HepG2 (cell line): ENCODE data around the gene S100A12.

Experiments used
- ARHGAP35 ChIP-seq: sonication (generic); formaldehyde crosslinking; IDR thresholded peaks from 2 replicates; pipeline ENCODE4 v1.9.0; 2022; ENCODE audit warnings: mild to moderate bottlenecking, inconsistent platforms, moderate library complexity, missing genetic modification reagents, borderline replicate concordance
- CEBPB ChIP-seq: IDR thresholded peaks from 2 replicates; pipeline ENCODE4 v1.6.1; 2011; ENCODE audit warnings: low read depth, low read length, improper control_type of control experiment, borderline replicate concordance
- HNRNPH1 ChIP-seq: fragments of 200-400 bp; formaldehyde crosslinking; optimal IDR thresholded peaks from 2 replicates; pipeline ENCODE3; 2017; ENCODE audit warnings: mild to moderate bottlenecking, low read depth, low read length
- HNRNPLL ChIP-seq: fragments of 200-400 bp; formaldehyde crosslinking; IDR thresholded peaks from 2 replicates; pipeline ENCODE4 v1.6.1; 2017; ENCODE audit warnings: mild to moderate bottlenecking, low read depth, low read length; ENCODE audit not compliant: poor library complexity, severe bottlenecking
- NCOA1 ChIP-seq: sonication (generic); formaldehyde crosslinking; IDR thresholded peaks from 2 replicates; pipeline ENCODE4 v1.9.0; 2021; ENCODE audit warnings: missing genetic modification reagents
- YY1 ChIP-seq: IDR thresholded peaks from 2 replicates; pipeline ENCODE4 v1.6.1; 2011; ENCODE audit warnings: low read length, low read depth, moderate library complexity, mild to moderate bottlenecking; ENCODE audit not compliant: insufficient read depth, insufficient replicate concordance
- ZNF704 ChIP-seq: sonication (generic); formaldehyde crosslinking; IDR thresholded peaks from 2 replicates; pipeline ENCODE4 v1.8.1; 2023; ENCODE audit warnings: mild to moderate bottlenecking, inconsistent platforms, moderate library complexity, missing genetic modification reagents, borderline replicate concordance
- ZNF749 ChIP-seq: sonication (generic); formaldehyde crosslinking; IDR thresholded peaks from 2 replicates; pipeline ENCODE4 v1.8.0; 2022; ENCODE audit warnings: mild to moderate bottlenecking, missing genetic modification reagents, moderate library complexity, borderline replicate concordance
- ZNF777 ChIP-seq: sonication (generic); formaldehyde crosslinking; IDR thresholded peaks from 2 replicates; pipeline ENCODE4 v1.4.0; 2020; ENCODE audit warnings: missing genetic modification reagents
- TF ChIP-seq, protein P1 (sequence below): sonication (generic); formaldehyde crosslinking; IDR thresholded peaks from 2 replicates; pipeline ENCODE4 v1.5.0; 2020; ENCODE audit warnings: mild to moderate bottlenecking, missing genetic modification reagents, moderate library complexity
- TF ChIP-seq, protein P2 (sequence below): sonication (generic); formaldehyde crosslinking; IDR thresholded peaks from 2 replicates; pipeline ENCODE4 v1.4.0; 2020; ENCODE audit warnings: low read depth, mild to moderate bottlenecking, missing genetic modification reagents
- TF ChIP-seq, protein P3 (sequence below), 2 experiments: IDR thresholded peaks; 2 replicates each; pipeline ENCODE4 v1.6.1; 2011 to 2012; ENCODE audit warnings: low read length in 2 of 2, borderline replicate concordance in 1 of 2, low read depth in 1 of 2, mild to moderate bottlenecking in 1 of 2, moderate library complexity in 1 of 2
- TF ChIP-seq, protein P4 (sequence below): sonication (generic); formaldehyde crosslinking; IDR thresholded peaks from 2 replicates; pipeline ENCODE4 v1.4.0; 2020; ENCODE audit warnings: missing genetic modification reagents

- TF ChIP-seq HNRNPH1 (no peak), HNRNPLL (no peak), NCOA1 (CRISPR knock-in tag) (no peak), ARHGAP35 (CRISPR knock-in tag) (no peak), ZNF777 (CRISPR knock-in tag) (no peak), CEBPB (no peak), ZNF704 (CRISPR knock-in tag) (no peak), ZNF749 (CRISPR knock-in tag) (no peak), YY1 (no peak)
- TF ChIP-seq, protein P1, sequence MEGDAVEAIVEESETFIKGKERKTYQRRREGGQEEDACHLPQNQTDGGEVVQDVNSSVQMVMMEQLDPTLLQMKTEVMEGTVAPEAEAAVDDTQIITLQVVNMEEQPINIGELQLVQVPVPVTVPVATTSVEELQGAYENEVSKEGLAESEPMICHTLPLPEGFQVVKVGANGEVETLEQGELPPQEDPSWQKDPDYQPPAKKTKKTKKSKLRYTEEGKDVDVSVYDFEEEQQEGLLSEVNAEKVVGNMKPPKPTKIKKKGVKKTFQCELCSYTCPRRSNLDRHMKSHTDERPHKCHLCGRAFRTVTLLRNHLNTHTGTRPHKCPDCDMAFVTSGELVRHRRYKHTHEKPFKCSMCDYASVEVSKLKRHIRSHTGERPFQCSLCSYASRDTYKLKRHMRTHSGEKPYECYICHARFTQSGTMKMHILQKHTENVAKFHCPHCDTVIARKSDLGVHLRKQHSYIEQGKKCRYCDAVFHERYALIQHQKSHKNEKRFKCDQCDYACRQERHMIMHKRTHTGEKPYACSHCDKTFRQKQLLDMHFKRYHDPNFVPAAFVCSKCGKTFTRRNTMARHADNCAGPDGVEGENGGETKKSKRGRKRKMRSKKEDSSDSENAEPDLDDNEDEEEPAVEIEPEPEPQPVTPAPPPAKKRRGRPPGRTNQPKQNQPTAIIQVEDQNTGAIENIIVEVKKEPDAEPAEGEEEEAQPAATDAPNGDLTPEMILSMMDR (CRISPR knock-in tag) = no peak
- TF ChIP-seq, protein P2, sequence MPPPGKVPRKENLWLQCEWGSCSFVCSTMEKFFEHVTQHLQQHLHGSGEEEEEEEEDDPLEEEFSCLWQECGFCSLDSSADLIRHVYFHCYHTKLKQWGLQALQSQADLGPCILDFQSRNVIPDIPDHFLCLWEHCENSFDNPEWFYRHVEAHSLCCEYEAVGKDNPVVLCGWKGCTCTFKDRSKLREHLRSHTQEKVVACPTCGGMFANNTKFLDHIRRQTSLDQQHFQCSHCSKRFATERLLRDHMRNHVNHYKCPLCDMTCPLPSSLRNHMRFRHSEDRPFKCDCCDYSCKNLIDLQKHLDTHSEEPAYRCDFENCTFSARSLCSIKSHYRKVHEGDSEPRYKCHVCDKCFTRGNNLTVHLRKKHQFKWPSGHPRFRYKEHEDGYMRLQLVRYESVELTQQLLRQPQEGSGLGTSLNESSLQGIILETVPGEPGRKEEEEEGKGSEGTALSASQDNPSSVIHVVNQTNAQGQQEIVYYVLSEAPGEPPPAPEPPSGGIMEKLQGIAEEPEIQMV (CRISPR knock-in tag) = no peak
- TF ChIP-seq, protein P3, sequence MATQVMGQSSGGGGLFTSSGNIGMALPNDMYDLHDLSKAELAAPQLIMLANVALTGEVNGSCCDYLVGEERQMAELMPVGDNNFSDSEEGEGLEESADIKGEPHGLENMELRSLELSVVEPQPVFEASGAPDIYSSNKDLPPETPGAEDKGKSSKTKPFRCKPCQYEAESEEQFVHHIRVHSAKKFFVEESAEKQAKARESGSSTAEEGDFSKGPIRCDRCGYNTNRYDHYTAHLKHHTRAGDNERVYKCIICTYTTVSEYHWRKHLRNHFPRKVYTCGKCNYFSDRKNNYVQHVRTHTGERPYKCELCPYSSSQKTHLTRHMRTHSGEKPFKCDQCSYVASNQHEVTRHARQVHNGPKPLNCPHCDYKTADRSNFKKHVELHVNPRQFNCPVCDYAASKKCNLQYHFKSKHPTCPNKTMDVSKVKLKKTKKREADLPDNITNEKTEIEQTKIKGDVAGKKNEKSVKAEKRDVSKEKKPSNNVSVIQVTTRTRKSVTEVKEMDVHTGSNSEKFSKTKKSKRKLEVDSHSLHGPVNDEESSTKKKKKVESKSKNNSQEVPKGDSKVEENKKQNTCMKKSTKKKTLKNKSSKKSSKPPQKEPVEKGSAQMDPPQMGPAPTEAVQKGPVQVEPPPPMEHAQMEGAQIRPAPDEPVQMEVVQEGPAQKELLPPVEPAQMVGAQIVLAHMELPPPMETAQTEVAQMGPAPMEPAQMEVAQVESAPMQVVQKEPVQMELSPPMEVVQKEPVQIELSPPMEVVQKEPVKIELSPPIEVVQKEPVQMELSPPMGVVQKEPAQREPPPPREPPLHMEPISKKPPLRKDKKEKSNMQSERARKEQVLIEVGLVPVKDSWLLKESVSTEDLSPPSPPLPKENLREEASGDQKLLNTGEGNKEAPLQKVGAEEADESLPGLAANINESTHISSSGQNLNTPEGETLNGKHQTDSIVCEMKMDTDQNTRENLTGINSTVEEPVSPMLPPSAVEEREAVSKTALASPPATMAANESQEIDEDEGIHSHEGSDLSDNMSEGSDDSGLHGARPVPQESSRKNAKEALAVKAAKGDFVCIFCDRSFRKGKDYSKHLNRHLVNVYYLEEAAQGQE (IDR thresholded peaks at IDR 0.05; ENCODE audit: borderline replicate concordance in 1 of 2, low read depth in 1 of 2, low read length in 2 of 2) = no peak
- TF ChIP-seq, protein P4, sequence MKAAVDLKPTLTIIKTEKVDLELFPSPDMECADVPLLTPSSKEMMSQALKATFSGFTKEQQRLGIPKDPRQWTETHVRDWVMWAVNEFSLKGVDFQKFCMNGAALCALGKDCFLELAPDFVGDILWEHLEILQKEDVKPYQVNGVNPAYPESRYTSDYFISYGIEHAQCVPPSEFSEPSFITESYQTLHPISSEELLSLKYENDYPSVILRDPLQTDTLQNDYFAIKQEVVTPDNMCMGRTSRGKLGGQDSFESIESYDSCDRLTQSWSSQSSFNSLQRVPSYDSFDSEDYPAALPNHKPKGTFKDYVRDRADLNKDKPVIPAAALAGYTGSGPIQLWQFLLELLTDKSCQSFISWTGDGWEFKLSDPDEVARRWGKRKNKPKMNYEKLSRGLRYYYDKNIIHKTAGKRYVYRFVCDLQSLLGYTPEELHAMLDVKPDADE (CRISPR knock-in tag) = no peak
Observed at GRCh38 chr1:153404086-153404635, 28.7 kb upstream of the S100A12 start.
